HT-29 (cell line): ENCODE results near the gene SERP2. TPM values are rescaled to one million over a fixed set of nuclear protein-coding genes. Genes with fewer than 3 reads are reported as not detected.

Experiments
- DNase-seq: peaks from one replicate; pipeline ENCODE4 v3.0.0-alpha.2; 2015; ENCODE audit warnings: low spot score
- total RNA-seq: library from RNA; depleted of rRNA; stranded (reverse); fragments of >200 nt; shearing (Covaris generic); gene quantifications from 2 replicates; pipeline ENCODE4 v1.2.3, GENCODE V29; 2014

Gene SERP2
- total RNA-seq, 1 experiment from 2014 or later: 5.4 TPM

DNA sequence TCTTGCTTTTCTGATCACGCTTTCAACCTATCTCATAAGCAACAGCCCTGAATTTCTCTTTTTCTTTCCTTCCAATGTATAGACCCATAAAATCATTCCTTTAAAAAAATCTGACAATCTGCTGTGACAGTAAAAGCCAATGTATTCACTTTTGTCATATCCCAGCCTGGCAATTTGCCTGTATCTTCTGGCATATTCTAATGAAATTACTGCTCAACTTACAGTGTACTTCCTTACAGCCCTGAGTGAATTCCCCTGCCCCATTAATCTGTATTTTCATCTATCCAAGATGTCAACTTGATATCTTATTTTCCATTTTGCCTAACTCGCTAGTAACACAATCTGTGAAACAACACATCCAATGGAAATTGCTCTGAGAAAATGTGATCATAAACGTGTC is 18.0 kb upstream of the SERP2 start:
- no peak for DNase-seq

DNA sequence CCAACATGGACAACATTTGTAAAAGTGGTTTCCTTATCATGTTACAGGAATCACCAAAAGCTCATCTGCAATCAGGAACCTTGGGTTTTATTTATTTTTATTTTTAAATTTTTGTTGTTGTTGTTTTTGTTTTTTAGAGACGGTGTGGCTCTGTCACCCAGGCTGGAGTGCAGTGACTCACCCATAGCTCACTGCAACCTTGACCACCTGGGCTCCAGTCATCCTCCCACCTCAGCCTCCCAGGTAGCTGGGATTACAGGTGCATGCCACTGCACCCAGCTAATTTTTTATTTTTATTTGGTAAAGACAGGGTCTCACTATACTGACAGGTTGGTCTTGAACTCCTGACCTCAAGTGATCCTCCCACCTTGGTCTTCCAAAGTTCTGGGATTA is 13.6 kb upstream of the SERP2 start:
- DNase-seq: no peak

DNA sequence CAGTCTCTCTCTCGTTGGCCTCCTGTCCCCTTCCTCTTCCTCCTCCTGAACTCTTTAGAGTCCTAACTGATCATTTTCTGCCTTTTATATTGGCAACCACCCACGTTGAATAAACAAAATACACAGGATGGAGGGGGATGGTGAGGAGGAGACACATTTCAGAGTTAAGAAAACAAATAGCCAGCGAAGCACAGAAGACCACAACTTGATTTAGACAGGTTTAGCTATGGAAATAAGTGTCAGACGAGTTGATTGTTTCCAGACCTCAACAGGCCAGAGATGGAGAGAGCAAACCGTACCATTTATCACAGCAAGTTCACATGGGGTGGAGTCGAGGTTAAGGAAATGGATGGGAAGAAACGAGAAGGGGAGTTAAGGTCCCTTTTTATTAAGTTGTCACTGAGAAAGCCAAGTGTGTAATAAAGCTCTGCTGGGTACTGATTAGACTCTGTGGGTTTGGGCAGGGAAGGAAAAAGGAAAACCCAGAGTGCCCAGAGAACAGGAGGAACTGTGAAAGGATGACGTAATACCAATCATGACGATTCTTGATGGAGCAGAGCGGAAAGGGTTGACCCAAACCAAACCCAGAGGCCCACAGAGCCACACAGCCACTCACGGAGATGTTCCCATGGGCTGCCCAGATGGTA is 11.1 kb upstream of the SERP2 start:
- DNase-seq: no peak

DNA sequence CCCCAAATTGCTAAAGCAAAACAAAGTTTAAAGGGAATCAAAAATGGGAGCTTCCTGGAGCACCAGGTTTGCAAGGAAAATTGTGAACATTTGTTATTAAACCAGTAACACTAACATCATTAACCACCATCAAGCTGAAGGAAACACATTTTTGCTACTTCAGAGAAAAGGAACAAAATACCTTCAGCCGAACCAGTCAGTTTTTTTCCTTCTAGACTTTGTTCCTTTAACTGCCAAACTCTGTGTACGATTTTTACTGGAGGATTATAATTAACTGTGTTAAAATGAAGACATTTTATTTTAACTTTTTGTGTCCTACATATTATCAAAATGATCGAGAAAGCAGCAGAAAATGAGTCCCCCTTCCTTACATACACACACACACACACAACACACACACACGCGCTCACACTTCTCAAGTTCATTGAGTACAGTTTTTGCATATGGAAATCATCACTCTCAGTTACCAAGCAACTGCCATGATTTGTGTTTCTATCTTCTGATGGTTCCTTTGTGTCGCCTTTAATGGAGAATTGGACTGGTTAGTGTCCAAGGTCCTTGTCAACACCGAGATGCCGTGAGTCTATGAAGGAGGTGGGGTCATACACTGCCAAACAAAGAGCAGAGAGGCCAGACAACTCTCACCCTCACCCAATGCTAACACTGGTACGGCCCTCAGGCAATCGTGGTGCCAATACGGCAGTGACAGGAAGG is 9.8 kb upstream of the SERP2 start:
- no peak for DNase-seq

DNA sequence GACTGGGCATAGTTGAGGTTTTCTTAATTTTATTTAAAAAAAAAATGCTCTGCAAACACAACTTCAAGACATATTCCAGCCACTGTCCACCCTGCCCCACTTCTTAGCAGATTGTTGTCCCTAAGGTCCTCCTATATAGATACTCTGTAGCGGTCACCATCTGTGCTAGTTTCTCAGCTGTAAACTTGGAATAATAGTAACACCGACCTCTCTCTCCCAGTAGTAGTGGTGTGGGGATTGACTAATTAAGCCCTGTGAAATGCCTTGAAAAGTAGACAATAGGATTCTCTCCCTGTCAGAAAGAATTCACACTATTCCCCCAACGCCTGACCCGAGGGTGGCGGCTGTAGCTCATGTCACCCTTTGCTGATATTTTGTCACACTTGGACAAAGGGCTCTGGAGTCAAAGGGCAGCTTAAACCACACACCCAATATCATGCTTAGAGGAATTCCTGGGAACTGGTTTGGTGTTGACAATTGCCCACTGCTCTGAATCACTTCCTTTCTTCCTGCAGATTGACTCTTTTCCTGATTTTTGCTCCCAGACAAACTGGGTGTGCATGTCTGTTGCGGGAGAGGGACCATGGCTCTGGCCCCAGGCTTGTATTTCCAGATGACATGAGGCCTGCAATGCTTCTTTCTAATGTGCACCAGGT is 9.2 kb upstream of the SERP2 start:
- peak; percentile 88 for DNase-seq

DNA sequence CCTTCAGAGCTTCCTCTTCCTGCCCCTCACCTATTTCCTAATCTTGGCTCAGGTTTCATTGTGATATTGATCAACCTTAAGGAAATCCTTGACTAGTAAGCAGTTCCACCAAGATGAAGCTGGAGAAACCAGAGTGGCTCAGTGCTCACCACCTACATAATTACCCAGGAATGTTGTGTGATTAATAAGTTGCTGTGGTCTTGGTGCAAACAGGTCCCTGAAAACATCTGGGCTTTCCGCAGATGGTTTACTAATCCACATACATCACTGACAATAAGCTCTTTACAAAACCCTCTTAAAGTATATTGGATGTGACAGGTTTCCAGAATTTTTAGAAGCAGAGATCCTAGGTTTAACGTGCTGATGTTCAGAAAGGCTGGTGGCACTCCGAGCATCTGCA is 8.6 kb upstream of the SERP2 start:
- no peak for DNase-seq

DNA sequence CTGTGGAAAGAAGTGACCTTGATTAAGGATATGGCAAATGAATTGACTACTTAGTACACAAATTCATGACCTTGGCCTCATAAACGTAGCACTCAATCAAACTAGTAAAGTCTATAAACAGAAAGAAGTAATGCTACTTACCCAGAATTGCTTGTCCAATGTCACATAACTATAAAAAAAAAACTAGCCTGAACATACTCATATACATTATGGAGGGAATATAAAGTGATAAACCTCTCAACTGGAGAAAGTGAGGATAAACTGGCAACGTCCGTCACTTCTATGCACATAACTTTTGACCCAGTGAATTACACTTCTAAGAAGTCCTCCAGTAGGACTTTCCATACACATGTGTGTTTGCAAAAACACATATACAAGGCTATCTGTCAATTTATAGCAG is 7.7 kb upstream of the SERP2 start:
- no peak for DNase-seq

DNA sequence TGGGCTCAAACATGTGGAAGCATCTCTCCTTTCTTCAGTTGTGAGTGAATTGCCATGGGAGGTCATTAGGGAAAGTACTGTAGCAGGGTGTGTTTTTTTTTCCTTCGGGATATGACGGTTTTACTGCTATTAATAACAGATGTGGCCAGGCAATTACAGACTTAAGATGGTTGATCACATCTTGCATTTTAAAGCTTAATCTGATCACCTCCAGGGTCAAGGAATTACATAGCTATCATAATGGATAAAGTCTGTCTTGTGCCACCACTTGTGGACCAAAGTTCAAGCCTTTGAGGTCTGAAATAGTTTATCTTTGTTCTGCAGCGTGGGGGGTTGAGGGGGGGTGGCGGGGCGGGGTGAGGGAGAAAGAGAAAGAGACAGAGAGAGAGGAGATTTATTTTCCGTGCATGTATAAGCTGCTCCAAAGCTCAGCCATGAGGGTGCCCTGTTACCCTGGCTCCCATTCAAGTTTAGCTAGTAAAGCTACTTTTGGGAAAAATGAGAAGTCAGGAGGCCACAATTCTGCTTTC is 5.5 kb upstream of the SERP2 start:
- peak; percentile 43 for DNase-seq

DNA sequence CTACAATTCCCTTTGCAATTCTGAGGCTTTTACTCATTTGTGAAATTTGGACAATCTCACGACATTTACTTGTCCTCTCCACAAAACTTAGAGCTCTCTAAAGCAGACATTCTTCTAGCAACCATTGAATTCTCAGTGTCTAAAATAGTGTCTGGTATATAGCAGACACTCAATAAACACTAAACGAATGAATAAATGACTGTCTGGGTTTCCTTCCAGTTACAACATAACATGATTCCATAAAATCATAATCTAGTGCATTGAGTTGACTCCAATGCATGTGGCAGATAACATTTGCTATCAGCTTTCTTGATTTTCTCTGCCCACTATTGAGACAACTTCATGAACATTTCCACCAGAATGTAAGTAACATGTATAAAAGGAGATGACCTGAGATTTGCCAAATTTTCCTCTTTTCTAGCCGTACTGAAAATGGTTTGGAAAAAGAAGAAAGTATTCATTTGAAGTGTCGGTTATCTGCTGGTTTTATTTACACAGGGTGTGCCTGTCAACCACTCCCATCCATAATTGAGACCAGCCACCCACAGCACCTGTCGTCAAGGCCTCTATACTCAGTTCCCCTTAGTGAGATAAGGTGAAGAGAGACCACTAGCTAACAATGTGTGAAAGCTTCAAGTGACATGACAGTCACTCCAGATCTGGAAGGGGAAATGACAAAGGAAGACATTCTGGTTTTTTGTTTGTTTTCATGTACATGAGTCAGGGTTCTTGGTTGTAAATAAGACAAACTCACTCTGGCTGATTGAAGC is 4.8 kb upstream of the SERP2 start:
- DNase-seq: peak; percentile 50

DNA sequence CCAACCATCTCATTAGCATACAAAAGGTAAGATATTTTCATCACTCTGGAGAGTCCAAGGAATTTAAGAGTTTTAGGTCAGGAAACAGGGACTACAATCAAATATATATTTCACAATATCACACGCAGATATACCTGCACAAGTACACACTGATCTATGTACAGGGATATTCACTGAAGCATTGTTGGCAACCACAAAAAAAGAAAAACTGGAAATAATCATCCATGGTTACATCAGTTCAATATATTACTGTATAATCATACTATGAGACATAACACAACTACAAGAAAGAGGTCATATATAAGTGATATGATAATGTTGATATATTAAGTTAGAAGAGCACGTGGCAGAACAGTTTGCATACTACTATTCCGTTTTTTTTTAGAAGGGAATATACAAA is 2.2 kb upstream of the SERP2 start:
- no peak for DNase-seq

DNA sequence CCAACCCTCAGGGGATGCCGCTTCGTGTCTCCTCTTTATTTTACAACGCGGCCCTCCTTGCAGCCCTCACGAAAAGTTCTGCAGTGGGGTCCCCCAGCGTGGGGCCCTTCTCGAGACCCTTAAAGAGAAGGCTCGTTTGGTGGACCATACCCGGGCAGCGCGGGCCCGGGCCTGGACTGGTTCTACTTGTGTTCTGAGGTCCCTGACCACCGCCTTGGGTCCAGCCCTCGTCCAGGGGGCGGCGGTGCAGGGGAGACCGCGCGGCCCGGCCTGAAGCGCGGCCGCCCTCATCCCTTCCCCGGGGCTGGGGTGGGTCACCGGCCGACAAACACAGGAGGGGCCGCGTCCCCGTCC is 400 bp upstream of the SERP2 start:
- DNase-seq: no peak

DNA sequence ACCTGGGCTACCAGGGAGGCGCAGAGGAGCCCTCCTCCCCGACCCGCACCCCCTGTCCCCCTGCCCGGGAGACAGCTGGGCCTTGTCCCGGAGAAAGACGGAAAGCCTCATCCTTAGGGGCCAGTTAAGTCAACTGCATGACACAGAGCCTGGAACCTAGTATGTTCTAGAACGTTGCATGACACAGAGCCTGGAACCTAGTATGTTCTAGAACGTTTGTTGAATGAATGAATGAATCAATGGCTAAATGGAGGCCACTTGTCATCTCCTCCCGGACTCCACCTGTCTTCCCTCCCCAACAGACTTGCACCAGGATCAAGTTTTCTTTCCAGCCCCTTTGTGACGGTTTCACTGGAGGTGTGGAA is 706 bp downstream of the SERP2 start:
- DNase-seq: no peak

DNA sequence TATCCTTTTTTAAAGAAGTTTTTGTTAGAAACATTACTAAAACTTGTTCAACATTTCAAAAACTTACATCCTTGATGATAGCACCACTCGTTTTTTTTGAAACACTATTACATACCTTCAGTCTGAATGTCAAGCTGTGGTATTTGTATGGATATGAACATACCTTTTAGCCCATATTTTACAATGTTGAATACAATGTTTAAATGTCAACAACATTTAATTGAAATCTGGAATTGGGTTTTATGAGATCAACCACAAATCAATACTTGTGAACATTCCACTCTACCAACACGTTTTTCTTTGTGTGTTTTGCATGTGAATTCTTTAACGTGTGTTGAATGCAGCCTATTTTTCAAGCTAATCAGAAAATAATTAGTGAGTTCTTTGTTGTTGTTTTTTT is 4.7 kb downstream of the SERP2 start:
- peak; percentile 67 for DNase-seq

DNA sequence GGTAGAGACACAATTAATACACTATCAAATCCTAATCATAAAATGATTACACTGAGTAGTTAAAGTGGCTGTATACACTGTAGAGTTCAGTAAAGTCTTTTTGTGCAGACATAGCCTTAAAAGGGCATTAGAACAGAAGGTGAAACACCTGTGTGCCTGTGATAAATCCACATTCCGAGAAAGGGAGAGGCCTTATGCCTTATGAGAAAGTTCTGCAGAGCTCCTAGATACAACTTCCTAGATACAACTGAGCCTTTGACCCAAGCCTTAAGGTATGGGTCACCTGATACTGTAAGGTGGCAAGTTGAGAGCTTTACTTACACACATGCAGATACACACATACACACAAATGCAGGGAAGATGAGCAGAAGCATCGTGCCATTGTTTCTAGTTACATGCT is 6.3 kb downstream of the SERP2 start:
- peak; percentile 74 for DNase-seq

DNA sequence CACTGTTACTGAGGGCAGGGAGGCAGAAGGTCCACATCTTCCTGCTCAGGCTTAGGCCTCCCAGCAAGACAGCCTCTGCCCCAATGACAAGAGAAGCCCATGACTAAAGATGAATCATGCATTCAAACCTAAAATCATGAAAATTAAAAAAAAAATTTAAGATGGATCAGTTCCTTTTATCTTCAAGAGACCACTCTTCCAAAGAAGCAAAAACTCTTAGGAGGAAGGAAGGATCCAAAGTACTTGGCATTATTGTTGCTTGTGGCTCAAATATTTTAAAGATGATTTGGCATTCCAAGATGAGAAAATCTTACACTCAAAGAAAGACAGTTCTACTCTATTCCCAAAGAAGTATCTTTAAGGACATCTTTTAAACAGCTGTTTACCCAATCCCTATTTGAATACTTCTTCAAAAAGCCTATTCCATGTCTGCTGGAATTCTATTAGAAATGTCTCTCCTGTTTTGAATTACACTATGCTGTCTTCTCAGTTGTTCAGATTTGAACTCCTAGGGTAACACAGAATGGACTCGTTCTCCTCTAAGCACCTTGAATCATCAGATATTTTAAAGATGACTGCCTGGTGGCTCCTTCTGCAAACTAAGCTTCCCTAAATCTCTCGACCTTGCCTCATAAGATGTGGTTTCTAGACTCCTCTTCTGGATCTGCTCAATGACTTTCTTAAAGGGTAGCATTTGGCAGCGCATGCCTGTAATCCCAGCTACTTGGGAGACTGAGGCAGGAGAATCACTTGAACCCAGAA is 7.0 kb downstream of the SERP2 start:
- no peak for DNase-seq

DNA sequence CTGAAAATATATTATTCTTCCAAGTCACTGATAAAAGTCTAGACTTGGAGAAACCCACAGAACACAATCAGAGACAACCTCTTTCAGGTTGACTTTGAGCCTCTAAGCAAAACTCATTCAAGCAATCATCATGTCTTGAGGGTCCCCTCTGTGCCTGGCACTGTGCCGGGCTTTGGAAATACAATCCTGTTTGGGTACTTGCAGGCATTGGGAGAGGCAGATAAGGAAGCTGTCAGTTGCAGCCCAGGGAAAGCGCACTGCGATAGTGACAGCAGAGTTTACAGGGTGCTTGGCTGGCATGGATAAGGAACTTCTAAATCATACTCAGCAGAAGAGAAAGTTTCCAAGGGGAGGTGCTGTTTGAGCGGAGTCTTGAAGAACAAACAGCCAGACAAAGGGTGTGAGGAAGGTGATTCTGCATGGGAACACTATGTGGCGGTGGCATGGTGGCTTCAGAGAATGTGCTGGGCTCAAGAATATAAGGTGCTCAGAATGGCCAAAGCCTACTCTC is 9.1 kb downstream of the SERP2 start:
- DNase-seq: no peak

DNA sequence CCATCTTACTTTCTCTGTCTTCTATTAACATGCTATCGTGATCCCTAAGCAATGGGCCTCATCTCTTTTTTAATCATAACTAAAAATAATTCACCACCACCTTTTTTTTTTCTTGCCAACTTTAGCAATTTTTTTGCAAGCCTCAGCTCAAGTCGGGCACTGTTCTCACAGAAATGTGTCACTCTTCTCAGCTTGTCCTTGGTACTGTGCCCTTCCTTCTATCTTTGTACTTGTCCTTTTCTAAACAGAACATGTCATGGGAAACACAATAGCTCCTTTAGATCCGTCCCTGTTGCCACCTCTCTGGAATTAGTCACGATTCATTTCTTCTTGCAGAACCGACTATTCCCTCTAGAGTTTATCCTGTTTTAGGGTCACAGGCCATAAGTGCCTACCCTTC is 10.3 kb downstream of the SERP2 start:
- no peak for DNase-seq

DNA sequence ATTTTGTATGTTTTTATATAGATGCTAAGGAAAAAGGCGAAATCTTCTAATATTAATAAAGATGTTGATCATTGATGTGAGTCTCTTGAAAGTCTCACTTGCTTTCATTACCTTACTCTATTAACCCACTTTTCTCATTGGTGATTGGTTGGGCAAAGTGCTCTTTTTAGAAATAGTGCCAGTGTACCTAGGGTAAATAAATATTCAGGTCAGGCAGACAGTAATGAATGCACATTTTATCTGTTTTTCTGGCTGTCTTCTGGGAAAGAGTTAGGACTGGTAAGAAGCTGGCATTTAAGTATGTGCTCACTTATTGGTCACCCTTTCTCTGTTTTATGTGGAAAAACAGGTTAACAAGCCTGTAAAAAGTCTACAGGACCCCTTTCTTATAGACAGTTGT is 11.2 kb downstream of the SERP2 start:
- no peak for DNase-seq

DNA sequence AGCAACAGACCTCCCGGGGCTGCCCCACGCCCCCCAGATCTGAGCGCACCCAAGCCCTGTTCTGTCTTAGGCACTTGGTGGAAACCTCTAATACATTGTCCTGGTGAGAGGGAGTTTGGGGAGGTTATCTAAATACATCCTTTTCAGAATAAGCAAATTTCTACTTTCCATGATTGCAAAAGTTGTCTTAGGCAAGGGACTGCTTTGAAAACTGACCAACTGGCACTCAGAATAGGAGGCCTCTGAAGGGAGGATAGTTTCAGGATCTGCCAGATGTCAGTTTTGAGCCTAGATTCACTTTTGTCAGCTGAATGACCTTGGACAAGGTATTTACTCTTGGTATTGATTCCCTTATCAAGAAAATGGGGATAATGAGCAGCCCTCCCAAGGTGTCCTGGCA is 11.8 kb downstream of the SERP2 start:
- no peak for DNase-seq

DNA sequence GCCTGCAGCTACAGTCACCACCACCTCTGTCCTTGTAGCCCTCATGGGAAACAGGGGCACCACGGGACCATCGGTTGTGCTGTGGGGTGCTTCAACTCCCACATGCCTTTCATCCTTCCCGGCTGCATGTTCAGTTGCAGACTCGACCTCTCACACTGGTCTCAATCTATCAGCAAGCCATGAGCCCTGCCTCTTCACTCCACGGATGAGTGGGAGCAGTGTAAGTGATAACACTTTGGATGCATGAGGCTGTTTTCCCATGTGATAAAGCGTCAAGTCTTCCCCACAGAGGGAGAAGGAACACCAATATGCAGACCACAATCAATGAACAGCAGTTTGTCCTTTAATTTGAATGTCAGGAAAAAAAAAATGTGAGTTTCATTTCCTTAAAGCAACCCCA is 12.2 kb downstream of the SERP2 start:
- DNase-seq: no peak

DNA sequence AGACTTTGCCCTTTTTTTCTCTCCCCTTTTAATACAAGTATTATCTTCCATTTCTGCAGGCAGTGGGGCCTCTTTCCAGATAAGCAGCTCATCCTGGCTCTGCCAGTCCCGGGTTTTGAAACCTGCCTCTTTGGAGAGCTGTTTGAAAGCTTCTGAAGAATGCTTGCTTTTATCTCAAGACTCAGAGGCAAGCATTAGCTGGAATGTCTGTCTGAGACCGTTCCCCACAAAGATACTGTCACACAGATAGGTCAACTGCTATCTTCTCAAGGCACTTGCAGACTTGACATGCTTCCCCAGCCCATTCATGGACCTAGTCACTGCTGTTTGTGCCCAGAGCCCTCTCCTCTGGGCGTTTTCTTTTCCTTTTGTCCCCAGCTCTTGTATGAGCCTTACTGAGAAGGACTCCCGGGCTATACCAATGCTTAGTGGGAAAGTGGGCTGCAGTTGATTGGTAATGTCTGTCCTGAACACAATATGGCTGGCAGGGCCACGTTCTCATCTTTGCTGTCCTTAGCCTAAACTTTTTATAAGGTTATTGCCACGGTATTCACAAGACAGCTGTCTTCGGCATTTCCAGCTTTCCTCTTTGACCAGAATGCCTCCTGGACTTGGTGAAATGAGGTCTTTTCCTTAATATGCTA is 13.4 kb downstream of the SERP2 start:
- no peak for DNase-seq
